ENCODE measurements around the gene CAB39.

GRCh38 chr2:230735884-230736283, 23.2 kb downstream of the CAB39 start:
- TF ChIP-seq POLR2AphosphoS5 (IDR thresholded peaks at IDR 0.05; ENCODE audit: borderline replicate concordance, low read depth, low read length) = no peak
- TF ChIP-seq EZH2 (IDR thresholded peaks at IDR 0.05) = no peak
